Fibroblast of skin of right biceps (primary cell): ENCODE data around the gene SSU72.
"Not testable (repeated sequence)": the region's sequence is repeated elsewhere in the genome, so short reads cannot be mapped to it uniquely, and the experiment has no call there.

Experiments used
- DNase-seq: peaks from one replicate; pipeline ENCODE4 v3.0.0-alpha.2; 2013

SSU72 gene

GRCh38 chr1:1494311-1494710 is 80.4 kb downstream of the SSU72 start:
- DNase-seq = not testable (repeated sequence)
